ENCODE data around the gene RPS17.
"Not testable (repeated sequence)": the region's sequence is repeated elsewhere in the genome, so short reads cannot be mapped to it uniquely, and the experiment has no call there.

Gene RPS17

DNA sequence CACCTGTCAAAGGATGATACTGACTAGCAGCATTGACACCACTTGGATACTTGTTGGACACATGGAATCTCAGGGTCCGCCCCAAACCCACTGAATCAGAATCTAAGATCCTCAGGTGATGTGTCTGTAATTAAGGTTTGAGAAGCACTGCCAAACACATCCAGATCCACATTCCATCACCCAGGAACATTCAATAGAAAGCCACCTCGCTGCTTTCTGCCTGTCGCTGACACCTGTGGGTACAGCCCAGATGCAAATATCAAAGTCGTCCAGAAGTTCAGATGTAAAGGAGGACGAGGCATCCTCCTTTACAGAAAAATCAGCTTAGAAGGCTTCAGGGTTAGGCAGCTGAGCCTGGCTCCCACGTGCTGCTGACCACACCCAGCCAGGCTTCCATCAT, 5.2 kb upstream of the RPS17 start:
- DNase-seq (ENCODE audit: low spot score) = no peak

DNA sequence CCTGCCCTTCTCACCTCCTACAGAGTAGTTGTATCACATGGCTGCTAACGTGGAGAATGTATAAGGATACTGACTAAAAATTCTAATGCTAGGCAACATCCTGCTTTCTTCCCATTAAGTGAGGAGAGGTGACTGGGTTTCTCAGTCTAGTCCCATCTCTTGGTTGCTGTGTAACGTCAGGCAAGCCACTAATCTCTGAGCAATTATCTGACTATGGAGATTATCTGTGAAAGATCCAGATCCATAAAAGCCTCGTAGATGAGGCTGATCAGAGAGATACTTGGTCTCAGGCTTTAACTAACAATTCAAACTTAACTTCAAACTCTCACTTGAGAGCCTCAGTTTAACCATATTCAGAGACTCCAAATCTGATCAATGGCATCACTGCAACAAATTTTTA, 4.7 kb upstream of the RPS17 start:
- no peak for DNase-seq (ENCODE audit: low spot score)

DNA sequence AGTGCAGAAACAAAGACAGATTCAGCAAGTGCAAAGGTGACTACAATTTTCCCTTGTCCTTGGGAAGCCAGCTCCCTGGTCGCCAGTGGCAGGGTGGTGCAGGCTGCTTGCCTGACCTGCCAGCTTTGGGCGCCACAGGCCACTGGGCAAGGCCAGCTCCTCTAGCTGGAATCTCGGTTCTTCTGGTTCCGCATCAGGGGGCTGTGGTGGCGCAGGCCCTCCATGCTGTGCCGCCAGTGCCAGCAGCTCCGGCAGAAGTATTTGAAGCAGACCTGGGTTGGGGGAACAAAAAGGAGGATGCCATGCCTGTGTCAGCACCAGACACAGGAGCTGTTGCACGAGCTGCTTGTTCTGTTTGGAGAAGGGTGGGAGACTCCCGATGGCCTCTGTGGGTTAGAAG, 4.2 kb upstream of the RPS17 start:
- DNase-seq (ENCODE audit: low spot score) = no peak

DNA sequence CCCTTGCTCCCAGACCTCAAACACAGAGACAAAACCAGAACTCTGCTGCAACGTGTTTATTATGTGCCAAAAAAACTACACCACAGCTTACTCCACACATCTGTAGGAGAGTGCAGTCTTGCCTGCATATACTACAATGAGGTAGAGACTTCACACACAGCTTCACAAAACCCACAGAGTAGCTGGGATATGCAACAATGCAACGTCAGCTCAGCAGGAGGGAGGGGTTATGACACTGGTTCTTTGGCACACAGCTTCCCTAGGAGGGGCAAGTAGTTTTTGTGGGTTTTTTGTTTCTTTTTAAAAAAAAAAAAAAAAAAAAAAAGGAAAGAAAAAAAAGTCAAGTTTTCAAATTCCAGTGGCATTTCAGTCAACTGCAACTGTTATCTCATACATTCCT, 2.9 kb upstream of the RPS17 start:
- no peak for DNase-seq (ENCODE audit: low spot score)

DNA sequence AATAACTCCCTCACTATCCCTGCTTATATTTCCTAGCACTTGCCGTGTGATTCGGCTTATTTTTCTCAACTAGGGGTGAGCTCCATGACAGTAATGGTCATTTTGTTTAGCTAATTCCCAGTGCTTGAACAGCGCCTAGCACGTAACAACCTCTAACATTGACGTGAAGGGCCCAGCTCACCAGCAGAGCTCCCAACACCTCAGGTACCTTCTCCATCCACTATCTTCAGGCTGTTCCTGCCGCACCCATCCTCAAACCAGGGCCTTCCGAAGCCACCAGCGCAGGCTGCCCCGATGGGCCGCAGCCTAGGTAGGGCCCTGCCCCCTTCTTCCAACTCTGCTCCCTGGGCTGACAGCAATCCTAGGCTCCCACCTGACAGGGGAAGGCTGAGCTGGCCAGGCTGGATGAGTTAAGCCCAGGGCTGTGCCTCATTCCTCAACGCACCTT, 751 bp upstream of the RPS17 start:
- peak; percentile 43 for DNase-seq (ENCODE audit: low spot score)

DNA sequence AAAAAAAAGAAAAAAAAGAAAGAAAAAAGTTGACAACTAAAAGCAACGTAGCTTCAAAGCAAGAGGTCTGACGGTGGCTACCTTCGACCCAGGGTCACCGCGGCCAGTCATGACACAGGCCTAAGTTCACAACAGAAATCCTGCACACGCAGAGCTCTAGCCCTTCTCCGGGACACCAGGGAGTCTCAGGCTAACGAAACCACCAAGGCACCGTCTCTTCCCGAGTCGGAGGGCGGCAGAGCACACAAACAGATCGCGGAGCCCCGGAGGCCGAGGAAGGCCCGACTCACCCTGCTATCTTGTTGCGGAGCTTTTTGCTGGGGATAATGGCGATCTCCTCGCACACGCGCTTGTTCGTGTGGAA, 584 bp downstream of the RPS17 start:
- no peak for DNase-seq (ENCODE audit: low spot score)

DNA sequence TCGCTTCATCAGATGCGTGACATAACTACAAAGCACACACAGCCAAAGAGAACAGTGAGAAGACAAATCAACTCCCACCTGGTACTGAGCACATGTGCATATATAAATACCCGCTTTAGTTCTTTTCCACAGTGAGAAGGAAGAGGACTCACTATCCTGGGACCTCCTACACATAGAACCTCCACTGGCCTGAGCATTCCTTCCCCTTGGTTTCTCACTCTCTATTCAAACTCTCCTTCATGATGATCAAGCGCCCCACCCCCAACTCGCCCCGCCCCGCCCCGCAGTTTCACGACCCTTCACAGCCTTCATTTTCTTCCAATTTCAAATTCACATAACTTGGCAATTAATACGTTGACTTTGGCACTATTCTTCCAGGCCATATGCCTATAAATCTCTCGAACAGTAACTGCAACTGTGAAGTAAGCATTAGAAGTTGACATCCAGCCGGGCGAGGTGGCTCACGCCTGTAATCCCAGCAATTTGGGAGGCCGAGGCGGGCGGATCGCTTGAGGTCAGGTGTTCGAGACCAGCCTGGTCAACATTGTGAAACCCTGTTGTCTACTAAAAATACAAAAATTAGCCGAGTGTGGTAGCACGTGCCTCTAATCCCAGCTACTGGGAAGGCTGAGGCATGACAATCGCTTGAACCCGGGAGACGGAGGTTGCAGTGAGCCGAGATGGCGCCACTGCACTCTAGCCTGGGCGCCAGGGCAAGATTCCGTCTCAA, 1.1 kb downstream of the RPS17 start:
- DNase-seq (ENCODE audit: low spot score) = peak; percentile 57

DNA sequence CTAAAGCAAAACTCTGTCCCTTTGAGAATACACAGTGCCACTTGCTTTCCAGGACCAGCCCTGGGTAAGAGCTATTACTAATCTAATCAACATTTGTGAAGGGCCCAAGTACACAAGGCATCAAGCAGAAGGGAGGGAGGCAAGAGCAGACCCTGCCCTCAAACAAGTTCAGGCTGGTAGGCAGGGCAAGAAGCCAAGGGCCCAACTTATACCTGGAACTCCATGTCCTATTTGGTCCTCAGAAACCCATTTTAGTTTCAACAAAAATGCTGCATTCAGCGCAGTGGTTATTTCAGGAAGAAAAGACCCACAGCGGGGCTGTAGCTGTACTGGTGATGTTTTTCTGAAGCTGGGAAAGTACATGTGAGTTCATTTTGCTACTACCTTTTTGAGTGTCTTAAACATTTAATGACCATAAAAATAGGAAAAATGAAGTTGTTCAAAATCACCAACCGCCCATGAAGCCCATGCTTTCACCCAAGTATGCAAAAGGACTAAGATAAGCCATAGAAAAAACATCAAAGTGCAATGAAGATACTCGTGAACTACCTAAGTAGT, 2.8 kb downstream of the RPS17 start:
- no peak for DNase-seq (ENCODE audit: low spot score)

DNA sequence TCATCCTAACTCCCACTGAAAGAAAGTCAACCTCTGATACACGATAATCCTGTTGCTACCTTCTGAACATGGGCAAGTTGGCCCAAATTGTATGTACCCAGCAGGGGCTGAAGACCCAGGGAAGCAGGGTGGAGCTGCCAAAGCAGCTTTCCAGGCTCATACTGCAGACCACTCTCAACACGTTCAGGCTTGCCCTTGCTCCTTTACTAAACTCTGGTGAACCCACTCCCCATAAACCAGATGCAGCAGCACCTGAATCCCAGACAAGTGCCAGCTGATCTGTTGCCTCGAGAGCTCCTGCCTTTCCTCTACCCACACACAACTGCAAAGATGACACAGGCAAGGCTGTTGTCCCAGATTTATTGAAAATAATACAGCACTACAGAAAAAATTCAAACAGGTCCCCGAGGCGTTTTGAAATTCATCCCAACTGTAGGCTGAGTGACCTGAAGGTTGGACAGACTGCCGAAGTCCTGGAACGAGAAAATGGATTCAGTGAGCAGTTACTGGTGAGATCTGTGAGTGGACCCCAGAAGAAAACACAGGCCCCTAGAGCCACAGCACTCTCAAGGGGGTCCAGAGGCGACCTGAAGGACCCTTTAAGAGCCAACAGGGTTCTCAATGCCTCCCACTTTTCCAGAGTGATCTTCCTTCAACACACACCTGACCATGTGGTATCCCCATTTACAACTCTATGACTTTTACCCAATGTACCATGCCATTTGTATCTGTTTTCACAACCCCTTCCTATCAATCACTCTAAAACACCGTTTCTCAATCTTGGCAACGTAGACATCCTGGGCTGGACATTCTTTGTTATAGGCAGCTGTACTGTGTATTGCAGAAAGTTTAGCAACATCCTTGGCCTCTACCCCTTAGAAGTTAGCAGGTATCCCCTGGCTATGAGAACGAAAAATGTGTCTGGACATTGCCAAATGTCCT, 3.6 kb downstream of the RPS17 start:
- DNase-seq (ENCODE audit: low spot score) = no peak

DNA sequence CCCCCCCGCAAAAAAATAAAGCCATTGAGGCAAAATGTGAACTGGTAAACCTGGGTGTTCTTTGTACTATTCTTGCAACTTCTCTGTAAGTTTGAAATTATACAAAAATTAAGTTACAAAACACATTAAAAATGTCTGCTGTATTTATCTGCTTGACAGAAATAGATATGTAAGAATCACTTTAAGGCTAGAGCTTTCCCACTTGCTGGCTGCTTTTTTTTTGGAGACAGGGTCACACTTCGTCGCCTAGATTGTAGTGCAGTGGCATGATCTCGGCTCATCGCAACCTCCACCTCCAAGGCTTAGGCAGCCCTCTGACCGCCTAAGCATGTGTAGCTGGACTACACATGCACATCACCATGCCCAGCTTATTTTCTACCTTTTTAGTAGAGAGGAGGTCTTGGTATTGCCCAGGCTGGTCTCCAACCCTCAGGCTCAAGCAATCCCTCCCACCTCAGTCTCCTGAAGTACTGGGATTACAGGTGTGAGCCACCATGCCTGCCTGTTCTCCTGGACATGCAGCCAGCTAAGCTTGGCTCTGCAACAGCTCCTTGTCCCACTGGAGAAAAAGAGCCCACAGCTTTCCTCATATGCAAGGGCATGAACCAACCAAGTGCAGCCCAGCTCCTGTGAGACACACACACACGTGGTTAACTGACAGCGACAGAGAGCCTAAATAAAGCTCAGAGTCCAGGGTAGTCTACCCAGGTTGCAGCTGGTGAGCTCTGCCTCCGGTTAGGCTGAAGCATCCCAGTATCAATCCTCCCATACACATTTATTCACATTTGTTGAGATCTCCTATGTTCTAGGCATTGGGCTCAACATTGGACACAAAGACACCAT, 4.5 kb downstream of the RPS17 start:
- peak; percentile 43 for DNase-seq (ENCODE audit: low spot score)

DNA sequence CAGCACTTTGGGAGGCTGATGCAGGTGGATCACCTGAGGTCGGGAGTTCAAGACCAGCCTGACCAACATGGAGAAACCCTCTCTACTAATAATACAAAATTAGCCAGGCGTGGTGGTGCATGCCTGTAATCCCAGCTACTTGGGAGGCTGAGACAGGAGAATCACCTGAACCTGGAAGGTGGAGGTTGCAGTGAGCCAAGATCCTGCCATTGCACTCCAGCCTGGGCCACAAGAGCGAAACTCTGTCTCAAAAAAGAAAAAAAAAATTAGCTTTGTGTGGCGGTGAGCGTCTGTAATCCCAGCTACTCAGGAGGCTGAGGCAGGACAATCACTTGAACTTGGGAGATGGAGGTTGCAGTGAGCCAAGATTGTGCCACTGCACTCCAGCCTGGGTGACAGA, 5.1 kb downstream of the RPS17 start:
- DNase-seq (ENCODE audit: low spot score) = not testable (repeated sequence)

DNA sequence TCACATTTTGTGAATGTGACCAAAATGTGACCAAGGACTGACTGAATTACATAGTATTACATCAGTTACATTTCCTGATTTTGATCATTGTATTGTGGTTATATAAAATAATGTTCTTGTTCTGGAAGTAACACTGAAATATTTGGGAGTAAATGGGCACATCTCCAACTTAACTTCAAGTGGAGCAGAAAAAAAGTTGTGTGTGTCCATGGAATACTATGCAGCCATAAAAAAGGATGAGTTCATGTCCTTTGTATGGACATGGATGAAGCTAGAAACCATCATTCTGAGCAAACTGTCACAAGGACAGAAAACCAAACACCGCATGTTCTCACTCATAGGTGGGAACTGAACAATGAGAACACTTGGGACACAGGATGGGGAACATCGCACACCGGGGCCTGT, 5.8 kb downstream of the RPS17 start:
- DNase-seq (ENCODE audit: low spot score) = not testable (repeated sequence)

DNA sequence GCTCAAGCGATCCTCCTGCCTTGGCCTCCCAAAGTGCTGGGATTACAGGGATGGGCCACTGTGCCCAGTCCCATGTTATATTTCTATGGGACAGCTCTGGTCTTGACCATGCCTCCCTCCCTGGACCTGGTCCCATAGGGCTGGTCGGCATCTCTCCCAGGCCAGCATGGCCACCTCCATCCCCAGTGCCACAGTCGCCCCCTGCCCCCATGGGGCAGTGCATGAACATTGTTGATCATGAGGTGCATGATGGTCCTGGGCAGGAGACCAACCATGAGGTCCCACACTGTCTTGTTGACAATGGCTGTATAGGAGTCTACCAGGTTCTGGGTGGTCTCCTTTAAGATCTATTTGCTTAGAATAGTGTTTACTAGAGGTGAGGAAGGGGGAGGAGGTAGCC, 6.5 kb downstream of the RPS17 start:
- DNase-seq (ENCODE audit: low spot score) = no peak

DNA sequence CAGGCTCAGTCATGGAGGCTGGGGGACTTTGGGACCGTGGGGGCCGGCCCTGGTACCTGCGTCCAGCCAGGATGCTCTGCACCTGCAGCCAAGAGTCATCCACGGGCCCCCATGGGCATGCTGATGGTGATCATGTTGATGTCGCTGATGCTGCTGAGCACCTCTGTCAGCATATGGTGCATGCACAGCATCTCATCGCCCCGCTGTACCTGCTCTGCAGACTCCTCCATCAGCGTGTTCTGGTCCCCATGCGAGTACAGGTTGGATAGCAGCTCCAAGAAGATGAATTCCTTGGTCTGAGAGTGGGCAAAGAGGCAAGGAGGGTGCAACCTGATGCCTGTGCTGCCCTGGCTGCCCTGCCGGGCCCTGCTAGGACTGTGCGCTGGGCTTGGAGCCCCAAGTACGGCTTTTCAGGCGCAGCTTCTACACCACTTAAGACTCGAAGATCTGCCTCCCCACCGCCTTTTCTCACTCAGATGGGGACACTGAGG, 7.2 kb downstream of the RPS17 start:
- no peak for DNase-seq (ENCODE audit: low spot score)

DNA sequence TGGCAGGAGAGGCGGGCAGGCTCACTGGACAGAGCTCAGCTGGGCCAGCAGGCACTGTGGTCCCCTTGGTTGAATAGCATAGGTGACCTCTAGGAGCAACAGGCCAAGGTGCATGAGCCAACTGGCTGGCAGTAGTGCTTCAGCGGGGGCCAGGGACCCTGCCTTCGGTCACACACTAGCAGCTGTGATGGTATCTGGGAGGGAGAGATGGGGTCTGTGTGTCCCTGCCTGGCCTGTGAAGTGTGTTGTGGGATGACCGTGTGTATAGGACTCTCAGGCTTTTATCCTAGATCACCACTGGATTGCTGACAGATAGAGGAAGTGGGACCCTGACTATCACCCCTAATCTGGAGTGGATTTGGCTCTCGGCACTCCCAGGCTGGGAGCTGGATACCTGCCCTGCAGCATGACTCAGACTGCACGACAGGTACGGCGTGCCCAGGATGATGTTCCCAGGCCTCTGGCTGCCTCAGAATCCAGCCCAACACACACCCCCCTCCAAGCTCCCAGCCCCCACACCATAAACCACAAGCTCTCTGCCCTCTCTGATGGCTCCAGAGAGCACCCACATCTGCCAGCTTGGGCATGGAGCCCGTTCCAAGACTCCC, 7.8 kb downstream of the RPS17 start:
- DNase-seq (ENCODE audit: low spot score) = no peak

DNA sequence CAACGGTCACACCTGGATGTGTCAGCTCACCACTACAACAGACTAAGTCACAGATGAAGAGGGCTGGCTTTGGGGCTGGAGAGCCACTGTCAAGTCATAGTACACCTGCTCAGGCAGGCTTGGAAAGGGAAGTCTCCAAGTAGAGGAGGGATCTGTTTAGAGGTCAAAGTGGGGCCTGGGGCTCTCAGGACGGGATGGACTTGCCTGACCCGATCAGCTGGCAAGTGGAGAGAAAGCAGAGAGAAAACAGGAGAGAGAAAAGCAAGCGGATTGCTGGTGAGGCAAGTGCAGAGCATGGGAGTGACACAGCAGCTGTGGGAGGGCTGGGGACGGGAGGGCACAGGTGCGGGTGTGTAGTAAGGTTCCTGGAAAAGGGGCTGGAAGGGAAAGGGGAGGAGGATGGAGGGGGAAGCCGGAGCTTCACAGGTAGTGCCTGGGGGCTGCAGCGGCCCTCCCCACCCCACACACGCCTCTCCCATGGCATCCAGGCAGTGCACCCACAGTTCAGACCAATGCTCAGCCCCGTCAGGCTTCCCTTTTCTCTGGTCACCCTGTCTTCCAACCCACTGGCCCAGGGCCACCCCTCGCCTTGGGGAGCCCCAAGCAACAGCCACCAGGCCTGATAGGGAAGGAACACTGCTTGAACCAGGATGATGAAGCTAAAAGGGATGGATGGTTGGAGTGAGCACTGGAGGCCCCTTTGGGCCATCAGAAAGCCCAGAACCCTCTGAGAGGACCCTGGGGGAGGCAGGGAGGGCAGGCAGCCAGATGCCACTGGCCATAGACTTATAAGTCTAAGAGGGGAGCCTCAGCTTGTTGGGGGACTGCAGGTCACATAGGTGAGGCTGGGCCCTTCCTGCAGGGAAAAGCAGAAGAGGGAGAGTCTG, 8.5 kb downstream of the RPS17 start:
- DNase-seq (ENCODE audit: low spot score) = no peak

DNA sequence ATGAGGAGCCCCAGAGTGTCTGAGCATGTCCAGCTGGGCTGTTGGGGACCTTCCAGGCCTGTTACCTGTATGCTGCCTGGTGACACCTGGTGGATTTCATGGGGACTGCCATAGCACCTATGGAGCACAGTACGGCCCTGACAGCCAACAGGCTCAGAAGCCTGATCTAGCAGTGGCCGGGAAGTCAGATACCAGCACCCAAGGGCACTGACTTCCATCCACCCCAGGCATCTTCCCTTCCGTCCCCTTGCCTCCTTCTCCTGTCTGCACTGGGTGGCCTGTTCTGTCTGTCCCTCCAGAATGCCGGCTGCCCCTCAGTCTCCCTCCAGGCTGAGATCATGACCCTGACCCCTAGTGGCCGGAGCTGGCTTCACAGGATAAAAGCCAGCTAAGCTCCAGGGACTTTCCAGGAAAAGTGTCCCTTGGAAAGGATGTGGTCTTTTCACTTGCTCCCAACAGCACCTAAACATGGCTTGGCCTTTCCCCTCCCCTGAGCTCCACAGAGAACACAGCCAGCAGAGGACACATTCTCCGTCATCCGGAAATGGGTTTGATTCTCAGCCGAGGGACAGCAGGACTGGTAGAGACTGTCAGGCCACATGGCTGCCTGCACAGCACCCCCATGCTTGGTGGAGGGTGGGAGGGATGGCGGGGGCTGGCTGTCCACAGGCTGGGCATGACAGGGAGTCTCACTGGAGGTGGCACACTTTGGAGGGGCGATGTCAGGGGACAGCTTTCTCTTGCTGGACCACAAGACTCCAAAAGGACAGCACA, 9.5 kb downstream of the RPS17 start:
- DNase-seq (ENCODE audit: low spot score) = peak; percentile 60

DNA sequence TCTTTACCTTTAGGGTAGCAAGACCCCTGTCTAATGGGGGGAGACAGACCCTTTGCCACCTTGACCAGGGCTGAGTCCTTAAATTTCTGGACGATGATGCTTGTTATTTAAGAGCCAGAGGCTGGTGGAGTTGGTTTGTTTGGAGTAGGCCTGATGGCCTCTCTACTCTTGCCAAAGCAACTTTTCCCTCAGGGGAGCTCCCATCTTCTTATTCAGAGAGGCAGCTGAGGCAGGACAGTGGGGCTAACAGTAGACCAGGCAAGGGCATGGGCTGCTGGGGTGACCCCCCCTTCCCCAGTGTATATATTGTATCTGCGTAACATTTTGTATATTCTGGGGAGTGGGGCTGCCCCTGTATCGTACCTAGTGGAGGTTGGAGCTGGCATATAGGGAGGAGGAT, 10.3 kb downstream of the RPS17 start:
- no peak for DNase-seq (ENCODE audit: low spot score)

DNA sequence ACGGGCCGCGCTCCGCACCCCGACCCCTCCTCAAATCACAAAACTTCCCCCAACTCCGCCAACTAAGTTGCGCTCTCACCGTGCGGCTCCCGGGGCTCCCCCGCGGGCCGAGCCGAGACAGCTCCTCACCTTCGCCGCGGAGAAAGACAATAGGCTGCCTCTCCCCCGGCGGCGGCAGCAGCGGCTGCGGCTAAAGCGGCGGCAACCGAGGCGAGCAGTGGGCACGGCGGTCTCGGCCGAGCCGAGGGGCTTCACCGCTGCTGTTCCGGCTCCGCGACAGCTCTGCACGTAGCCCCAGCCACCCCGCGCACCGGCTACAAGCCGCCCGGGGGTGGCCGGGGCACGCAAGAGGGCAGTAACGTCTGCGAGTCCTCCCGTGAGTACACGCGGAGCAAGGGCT, 26.7 kb downstream of the RPS17 start:
- not testable (repeated sequence) for DNase-seq (ENCODE audit: low spot score)

DNA sequence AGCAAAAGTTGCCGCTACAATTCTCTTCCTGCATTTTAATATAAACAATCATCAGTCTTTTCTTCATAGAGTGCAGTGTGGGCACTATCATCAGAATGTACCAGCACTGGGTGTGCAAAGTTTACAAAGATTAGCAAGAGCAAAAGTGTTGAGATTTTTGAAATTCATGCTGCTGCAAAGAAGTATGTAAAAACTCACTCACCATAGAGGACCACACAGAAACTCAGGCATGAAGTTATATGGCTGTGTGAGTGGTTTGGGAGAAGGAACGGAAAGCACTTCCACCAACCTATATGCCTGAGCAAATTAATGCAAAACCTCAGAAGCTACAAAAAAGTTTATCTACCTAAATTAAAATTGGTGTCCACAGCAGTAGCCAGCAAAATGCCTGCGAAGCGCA, 32.6 kb downstream of the RPS17 start:
- DNase-seq (ENCODE audit: low spot score) = not testable (repeated sequence)
